SK-N-SH treated with all-trans-retinoic acid at 6 μM for 48 hours (cell line): ENCODE results near the gene MYO3B.

Source experiments
- ATAC-seq: fragments of 200-7000 bp; cut with Tn5 transposase; 3 replicates; pipeline ENCODE4 v1.9.1; 2020; ENCODE audit warnings: mild to moderate bottlenecking, moderate library complexity
- ARNTL ChIP-seq: fragments of 450-650 bp; formaldehyde crosslinking; IDR thresholded peaks from 2 replicates; pipeline ENCODE4 v1.5.0; 2020; ENCODE audit warnings: low read depth, mild to moderate bottlenecking, moderate library complexity, borderline replicate concordance
- BACH2 ChIP-seq: fragments of 250-450 bp; sonication (Bioruptor Pico); IDR thresholded peaks from 2 replicates; pipeline ENCODE4 v1.9.0; 2021; ENCODE audit warnings: mild to moderate bottlenecking, borderline replicate concordance
- CSDC2 ChIP-seq: fragments of 250-450 bp; sonication (Bioruptor Pico); IDR thresholded peaks from 2 replicates; pipeline ENCODE4 v1.5.0; 2020; ENCODE audit warnings: mild to moderate bottlenecking, moderate library complexity
- ESRRG ChIP-seq: fragments of 250-450 bp; sonication (Bioruptor Pico); IDR thresholded peaks from 2 replicates; pipeline ENCODE4 v1.6.1; 2021; ENCODE audit warnings: mild to moderate bottlenecking
- GLIS3 ChIP-seq: fragments of 250-450 bp; sonication (Bioruptor Pico); IDR thresholded peaks from 2 replicates; pipeline ENCODE4 v1.5.0; 2020; ENCODE audit warnings: mild to moderate bottlenecking, moderate library complexity
- ISL1 ChIP-seq: fragments of 250-450 bp; sonication (Bioruptor Pico); IDR thresholded peaks from 2 replicates; pipeline ENCODE4 v2.1.2; 2022; ENCODE audit warnings: mild to moderate bottlenecking, moderate library complexity
- OSR1 ChIP-seq: fragments of 250-450 bp; sonication (Bioruptor Pico); IDR thresholded peaks from 2 replicates; pipeline ENCODE4 v1.8.0; 2022; ENCODE audit warnings: moderate library complexity, mild to moderate bottlenecking, inconsistent platforms
- PPARA ChIP-seq: fragments of 250-450 bp; sonication (Bioruptor Pico); IDR thresholded peaks from 2 replicates; pipeline ENCODE4 v1.5.0; 2020; ENCODE audit warnings: mild to moderate bottlenecking, borderline replicate concordance
- RARB ChIP-seq: fragments of 250-450 bp; sonication (Bioruptor Pico); IDR thresholded peaks from 2 replicates; pipeline ENCODE4 v1.8.0; 2021; ENCODE audit warnings: mild to moderate bottlenecking, moderate library complexity
- SNAI2 ChIP-seq: fragments of 250-450 bp; sonication (Bioruptor Pico); IDR thresholded peaks from 2 replicates; pipeline ENCODE4 v1.5.0; 2020; ENCODE audit warnings: mild to moderate bottlenecking, moderate library complexity
- TOX ChIP-seq: fragments of 250-450 bp; sonication (Bioruptor Pico); IDR thresholded peaks from 2 replicates; pipeline ENCODE4 v1.8.0; 2021; ENCODE audit warnings: mild to moderate bottlenecking, moderate library complexity, borderline replicate concordance
- ZC3H10 ChIP-seq: fragments of 250-450 bp; sonication (Bioruptor Pico); IDR thresholded peaks from 2 replicates; pipeline ENCODE4 v1.5.1; 2021; ENCODE audit warnings: mild to moderate bottlenecking, moderate library complexity
- ZFP3 ChIP-seq: fragments of 250-450 bp; sonication (Bioruptor Pico); IDR thresholded peaks from 2 replicates; pipeline ENCODE4 v1.5.0; 2020; ENCODE audit warnings: mild to moderate bottlenecking, moderate library complexity
- ZFP30 ChIP-seq: fragments of 450-650 bp; formaldehyde crosslinking; IDR thresholded peaks from 2 replicates; pipeline ENCODE4 v1.5.0; 2022; ENCODE audit warnings: mild to moderate bottlenecking, moderate library complexity
- ZNF565 ChIP-seq: fragments of 450-650 bp; formaldehyde crosslinking; conservative IDR thresholded peaks from 2 replicates; pipeline ENCODE4 v1.5.0; 2020; ENCODE audit warnings: low read depth, mild to moderate bottlenecking, moderate library complexity
- ZNF70 ChIP-seq: fragments of 450-650 bp; formaldehyde crosslinking; IDR thresholded peaks from 2 replicates; pipeline ENCODE4 v1.5.0; 2020; ENCODE audit warnings: mild to moderate bottlenecking, moderate library complexity
- ZNF8 ChIP-seq: fragments of 450-650 bp; formaldehyde crosslinking; IDR thresholded peaks from 2 replicates; pipeline ENCODE4 v1.5.0; 2020; ENCODE audit warnings: mild to moderate bottlenecking, moderate library complexity
- TF ChIP-seq, protein P1 (sequence below): fragments of 250-450 bp; sonication (Bioruptor Pico); IDR thresholded peaks from 2 replicates; pipeline ENCODE4 v1.5.1; 2020; ENCODE audit warnings: low read depth, mild to moderate bottlenecking, moderate library complexity
- TF ChIP-seq, protein P2 (sequence below): fragments of 250-450 bp; sonication (Bioruptor Pico); IDR thresholded peaks from 2 replicates; pipeline ENCODE4 v1.8.0; 2020; ENCODE audit warnings: mild to moderate bottlenecking, moderate library complexity, borderline replicate concordance
- TF ChIP-seq, protein P3 (sequence below): fragments of 250-450 bp; sonication (Bioruptor Pico); IDR thresholded peaks from 2 replicates; pipeline ENCODE4 v1.5.1; 2021; ENCODE audit warnings: mild to moderate bottlenecking, moderate library complexity
- TF ChIP-seq, protein P4 (sequence below): fragments of 250-450 bp; sonication (Bioruptor Pico); IDR thresholded peaks from 2 replicates; pipeline ENCODE4 v1.5.0; 2020; ENCODE audit warnings: mild to moderate bottlenecking, moderate library complexity

The MYO3B gene

DNA sequence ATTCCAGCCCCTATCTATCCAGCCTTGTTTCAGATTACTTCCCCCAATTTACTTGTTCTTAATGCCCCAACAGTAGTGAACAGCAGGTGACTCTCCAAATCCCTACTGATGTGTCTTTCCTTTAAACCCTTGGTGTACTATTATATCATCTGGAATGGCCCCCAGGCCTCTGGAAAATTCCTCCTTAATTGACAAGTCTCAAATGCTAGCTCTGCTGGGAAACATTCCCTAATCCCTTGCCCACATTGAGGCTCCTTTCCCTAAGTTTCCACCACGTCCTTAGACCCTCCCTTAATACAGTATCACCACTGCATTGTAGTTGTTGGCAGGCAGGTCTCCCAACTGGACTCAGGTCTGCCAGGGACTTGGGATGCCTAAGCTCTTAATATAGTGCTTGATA is 41.0 kb downstream of the MYO3B start:
- no peak for ATAC-seq
- TF ChIP-seq, protein P1, sequence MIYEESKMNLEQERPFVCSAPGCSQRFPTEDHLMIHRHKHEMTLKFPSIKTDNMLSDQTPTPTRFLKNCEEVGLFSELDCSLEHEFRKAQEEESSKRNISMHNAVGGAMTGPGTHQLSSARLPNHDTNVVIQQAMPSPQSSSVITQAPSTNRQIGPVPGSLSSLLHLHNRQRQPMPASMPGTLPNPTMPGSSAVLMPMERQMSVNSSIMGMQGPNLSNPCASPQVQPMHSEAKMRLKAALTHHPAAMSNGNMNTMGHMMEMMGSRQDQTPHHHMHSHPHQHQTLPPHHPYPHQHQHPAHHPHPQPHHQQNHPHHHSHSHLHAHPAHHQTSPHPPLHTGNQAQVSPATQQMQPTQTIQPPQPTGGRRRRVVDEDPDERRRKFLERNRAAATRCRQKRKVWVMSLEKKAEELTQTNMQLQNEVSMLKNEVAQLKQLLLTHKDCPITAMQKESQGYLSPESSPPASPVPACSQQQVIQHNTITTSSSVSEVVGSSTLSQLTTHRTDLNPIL (CRISPR knock-in tag): no peak
- TF ChIP-seq ARNTL (CRISPR knock-in tag) (no peak), TOX (CRISPR knock-in tag) (no peak), SNAI2 (CRISPR knock-in tag) (no peak), ISL1 (CRISPR knock-in tag) (no peak), ZC3H10 (CRISPR knock-in tag) (no peak), GLIS3 (CRISPR knock-in tag) (no peak), CSDC2 (CRISPR knock-in tag) (no peak), ZNF8 (CRISPR knock-in tag) (no peak)
- TF ChIP-seq, protein P2, sequence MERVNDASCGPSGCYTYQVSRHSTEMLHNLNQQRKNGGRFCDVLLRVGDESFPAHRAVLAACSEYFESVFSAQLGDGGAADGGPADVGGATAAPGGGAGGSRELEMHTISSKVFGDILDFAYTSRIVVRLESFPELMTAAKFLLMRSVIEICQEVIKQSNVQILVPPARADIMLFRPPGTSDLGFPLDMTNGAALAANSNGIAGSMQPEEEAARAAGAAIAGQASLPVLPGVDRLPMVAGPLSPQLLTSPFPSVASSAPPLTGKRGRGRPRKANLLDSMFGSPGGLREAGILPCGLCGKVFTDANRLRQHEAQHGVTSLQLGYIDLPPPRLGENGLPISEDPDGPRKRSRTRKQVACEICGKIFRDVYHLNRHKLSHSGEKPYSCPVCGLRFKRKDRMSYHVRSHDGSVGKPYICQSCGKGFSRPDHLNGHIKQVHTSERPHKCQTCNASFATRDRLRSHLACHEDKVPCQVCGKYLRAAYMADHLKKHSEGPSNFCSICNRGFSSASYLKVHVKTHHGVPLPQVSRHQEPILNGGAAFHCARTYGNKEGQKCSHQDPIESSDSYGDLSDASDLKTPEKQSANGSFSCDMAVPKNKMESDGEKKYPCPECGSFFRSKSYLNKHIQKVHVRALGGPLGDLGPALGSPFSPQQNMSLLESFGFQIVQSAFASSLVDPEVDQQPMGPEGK (CRISPR knock-in tag): no peak
- TF ChIP-seq, protein P3, sequence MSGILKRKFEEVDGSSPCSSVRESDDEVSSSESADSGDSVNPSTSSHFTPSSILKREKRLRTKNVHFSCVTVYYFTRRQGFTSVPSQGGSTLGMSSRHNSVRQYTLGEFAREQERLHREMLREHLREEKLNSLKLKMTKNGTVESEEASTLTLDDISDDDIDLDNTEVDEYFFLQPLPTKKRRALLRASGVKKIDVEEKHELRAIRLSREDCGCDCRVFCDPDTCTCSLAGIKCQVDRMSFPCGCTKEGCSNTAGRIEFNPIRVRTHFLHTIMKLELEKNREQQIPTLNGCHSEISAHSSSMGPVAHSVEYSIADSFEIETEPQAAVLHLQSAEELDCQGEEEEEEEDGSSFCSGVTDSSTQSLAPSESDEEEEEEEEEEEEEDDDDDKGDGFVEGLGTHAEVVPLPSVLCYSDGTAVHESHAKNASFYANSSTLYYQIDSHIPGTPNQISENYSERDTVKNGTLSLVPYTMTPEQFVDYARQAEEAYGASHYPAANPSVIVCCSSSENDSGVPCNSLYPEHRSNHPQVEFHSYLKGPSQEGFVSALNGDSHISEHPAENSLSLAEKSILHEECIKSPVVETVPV (CRISPR knock-in tag): no peak

DNA sequence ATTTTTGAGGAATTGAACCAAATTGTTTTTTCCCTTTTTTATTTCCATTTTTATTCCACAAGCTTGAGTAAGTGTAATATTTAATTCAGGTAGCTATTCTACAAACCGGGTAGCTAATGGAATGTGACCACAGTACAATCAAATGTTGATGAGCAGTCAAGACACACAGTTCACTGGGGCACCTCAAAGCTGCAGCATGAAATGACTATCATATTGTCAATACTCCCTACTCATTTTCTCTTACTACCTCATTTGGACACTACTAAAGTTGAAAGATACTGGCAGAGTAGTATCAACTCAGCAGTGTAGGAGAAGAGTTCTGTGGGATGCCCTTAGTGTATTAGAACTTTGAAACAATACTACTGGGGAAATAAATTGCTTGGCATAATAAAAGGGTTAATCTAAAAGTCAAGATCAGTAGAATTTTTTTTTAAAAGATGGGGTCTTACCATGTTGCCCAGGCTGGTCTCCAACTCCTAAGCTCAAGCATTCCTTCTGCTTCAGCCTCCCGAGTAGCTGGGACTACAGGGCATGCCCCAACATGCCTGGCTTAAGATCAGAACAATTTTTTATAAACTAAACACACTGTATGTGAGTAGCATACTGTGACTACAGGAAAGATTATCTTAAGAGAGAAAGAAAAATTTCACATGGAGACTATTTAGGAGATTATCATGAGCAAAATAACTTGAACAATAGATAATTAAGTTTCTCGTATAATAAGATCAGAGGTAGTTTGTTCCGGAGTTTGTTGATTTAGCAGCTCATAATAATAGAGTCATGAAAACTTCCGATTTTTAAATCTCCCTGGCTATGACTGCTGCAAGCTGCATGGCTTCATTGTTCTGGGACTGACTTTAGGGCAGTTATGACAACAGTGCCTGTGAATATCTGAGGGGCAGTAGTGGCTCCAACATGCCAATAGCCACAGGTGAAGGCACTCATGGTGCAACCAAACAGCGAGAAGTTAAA is 43.7 kb downstream of the MYO3B start:
- ATAC-seq: peak; percentile 55
- TF ChIP-seq TOX (CRISPR knock-in tag) (no peak), ISL1 (CRISPR knock-in tag) (0 out of 2 replicates have a peak, but pooled peaks have one; percentile 6)
- TF ChIP-seq, all 23 proteins: peak for 1

DNA sequence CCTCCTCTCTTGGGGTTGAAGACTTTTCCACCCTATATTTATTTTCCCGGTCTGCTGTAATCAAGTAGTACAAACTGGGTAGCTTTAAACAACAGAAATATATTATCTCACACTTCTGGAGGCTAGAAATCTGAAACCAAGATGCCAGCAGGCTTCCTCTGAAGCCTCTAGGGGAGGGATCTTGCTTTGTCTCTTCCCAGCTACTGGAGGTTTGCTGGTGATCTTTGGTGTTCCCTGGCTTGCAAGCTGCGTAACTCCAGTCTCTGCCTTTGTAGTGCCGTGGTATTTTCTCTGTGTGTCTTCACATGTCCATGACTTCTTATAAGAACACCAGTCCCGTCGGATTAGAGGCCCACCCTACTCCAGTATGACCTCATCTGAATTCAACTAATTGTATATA is 44.4 kb downstream of the MYO3B start:
- no peak for TF ChIP-seq ZFP3 (CRISPR knock-in tag)
- no peak for TF ChIP-seq ZNF8 (CRISPR knock-in tag)
- TF ChIP-seq, protein P4, sequence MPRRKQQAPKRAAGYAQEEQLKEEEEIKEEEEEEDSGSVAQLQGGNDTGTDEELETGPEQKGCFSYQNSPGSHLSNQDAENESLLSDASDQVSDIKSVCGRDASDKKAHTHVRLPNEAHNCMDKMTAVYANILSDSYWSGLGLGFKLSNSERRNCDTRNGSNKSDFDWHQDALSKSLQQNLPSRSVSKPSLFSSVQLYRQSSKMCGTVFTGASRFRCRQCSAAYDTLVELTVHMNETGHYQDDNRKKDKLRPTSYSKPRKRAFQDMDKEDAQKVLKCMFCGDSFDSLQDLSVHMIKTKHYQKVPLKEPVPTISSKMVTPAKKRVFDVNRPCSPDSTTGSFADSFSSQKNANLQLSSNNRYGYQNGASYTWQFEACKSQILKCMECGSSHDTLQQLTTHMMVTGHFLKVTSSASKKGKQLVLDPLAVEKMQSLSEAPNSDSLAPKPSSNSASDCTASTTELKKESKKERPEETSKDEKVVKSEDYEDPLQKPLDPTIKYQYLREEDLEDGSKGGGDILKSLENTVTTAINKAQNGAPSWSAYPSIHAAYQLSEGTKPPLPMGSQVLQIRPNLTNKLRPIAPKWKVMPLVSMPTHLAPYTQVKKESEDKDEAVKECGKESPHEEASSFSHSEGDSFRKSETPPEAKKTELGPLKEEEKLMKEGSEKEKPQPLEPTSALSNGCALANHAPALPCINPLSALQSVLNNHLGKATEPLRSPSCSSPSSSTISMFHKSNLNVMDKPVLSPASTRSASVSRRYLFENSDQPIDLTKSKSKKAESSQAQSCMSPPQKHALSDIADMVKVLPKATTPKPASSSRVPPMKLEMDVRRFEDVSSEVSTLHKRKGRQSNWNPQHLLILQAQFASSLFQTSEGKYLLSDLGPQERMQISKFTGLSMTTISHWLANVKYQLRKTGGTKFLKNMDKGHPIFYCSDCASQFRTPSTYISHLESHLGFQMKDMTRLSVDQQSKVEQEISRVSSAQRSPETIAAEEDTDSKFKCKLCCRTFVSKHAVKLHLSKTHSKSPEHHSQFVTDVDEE (CRISPR knock-in tag): no peak
- no peak for TF ChIP-seq ARNTL (CRISPR knock-in tag)
- TF ChIP-seq RARB (CRISPR knock-in tag): no peak
- no peak for TF ChIP-seq ESRRG (CRISPR knock-in tag)
- TF ChIP-seq CSDC2 (CRISPR knock-in tag): no peak
- TF ChIP-seq, protein P3 (CRISPR knock-in tag): no peak
- no peak for TF ChIP-seq ZFP30 (CRISPR knock-in tag)
- TF ChIP-seq GLIS3 (CRISPR knock-in tag): no peak
- TF ChIP-seq BACH2: no peak
- TF ChIP-seq PPARA (CRISPR knock-in tag): no peak
- TF ChIP-seq ZC3H10 (CRISPR knock-in tag): no peak
- TF ChIP-seq, protein P1 (CRISPR knock-in tag): no peak
- no peak for TF ChIP-seq ZNF70 (CRISPR knock-in tag)
- TF ChIP-seq OSR1 (CRISPR knock-in tag): no peak
- TF ChIP-seq ZNF565 (CRISPR knock-in tag): no peak
- no peak for TF ChIP-seq SNAI2 (CRISPR knock-in tag)
- TF ChIP-seq, all 23 proteins: peak for 0
- peak; percentile 29; the same call in 2 of the 3 replicates for ATAC-seq
